ENCODE measurements around the gene SSPN. TPM values are rescaled to one million over a fixed set of nuclear protein-coding genes. Genes with fewer than 3 reads are reported as not detected.
"Not testable (repeated sequence)": the region's sequence is repeated elsewhere in the genome, so short reads cannot be mapped to it uniquely, and the experiment has no call there.

SSPN gene
- total RNA-seq, 2 experiments from 2014 or later, result not detected

DNA sequence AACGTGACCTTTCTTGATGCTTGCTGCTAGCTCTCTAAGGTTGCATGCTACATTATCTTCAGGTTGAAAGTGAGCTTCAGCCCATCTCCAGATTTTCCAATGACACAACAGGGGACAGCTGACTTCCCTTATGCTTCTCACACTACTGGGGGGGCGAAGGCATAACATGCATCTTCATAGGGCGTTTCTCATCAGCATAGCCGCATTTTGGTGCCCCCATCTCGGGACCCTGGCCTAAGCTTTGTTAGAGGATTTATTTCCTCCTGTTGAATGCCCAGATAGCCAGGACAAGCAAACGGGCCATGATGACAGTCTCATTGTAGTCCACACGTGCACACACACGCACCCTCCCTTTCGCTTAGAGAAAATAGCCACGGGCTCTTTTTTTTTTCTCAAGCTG lies 30.7 kb downstream of the SSPN start:
- POLR2A ChIA-PET, result no interaction called here
- CTCF ChIA-PET, result no interaction called here
- Mint-ChIP-seq H3K9me3 (no peaks in the 10 kb centered on the region), H3K36me3 (ENCODE audit: low read depth) (no peaks in the 10 kb centered on the region), H3K27ac (no peak overlapping the region), H3K27me3 (peaks cover 48% of the 10 kb centered on the region), H3K4me1 (no peaks in the 10 kb centered on the region), H3K4me3 (no peak overlapping the region)
- no peak for DNase-seq

DNA sequence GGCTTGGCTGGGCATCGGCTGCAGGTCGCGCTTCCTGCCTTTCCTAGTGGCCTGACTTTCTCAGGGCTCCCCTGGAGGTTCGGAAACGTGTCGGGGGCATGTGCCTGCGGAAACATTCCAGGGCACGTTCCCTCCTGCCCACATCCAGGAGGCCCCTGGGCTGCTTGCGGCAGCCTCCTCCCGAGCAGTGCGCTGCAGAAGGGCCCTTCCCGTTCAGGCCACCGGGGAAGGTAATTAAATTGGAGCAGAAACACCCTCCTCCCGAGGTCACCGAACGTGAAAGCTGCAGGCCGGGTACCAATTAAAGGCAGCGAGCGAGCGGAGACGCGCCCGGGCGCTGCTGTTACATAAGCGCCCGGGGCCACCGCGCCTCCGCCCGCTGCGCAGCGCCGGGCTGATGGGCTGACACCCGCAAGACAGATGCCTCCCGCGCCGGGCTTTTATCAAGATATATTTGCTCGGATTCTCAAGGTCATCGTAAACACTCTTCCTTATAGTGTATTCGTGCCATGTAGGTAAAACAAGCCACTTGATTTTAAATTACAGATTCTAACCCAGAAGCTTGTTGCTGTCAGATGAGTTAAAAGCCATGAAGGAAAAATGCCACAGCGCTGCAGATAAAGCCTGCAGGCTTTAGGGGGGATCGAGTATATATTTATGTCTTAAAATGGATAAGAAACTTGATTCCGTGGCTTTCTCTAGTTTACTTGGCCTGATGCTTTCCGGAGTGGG lies 31.4 kb downstream of the SSPN start:
- peaks cover 48% of the 10 kb centered on the region for H3K27me3 Mint-ChIP-seq
- ChIA-PET CTCF (no interaction called here), POLR2A (no interaction called here)
- H3K9me3 Mint-ChIP-seq, result no peaks in the 10 kb centered on the region
- H3K36me3 Mint-ChIP-seq (ENCODE audit: low read depth), result no peaks in the 10 kb centered on the region
- H3K4me1 Mint-ChIP-seq, result no peaks in the 10 kb centered on the region
- no peak for DNase-seq
- no peak overlapping the region for H3K4me3 Mint-ChIP-seq
- H3K27ac Mint-ChIP-seq, result no peak overlapping the region

DNA sequence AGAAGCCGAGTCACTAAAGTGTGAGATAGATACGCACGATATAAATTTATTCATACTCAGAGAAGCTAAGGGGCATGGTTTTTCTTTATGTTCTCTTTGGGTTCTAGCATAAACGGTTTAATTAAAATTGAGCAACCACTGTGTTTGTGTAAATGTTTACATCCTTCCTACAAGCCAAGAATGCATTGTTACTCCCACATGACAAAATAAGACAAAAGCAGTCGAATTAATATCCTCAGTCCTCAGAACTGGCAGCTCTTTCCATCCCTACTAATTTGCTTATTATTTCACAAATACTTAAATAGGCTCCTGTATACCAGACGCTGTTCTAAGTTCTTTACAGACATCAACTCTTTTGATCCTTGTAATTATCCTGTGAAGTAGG lies 32.0 kb downstream of the SSPN start:
- POLR2A ChIA-PET, result no interaction called here
- no peaks in the 10 kb centered on the region for H3K36me3 Mint-ChIP-seq (ENCODE audit: low read depth)

DNA sequence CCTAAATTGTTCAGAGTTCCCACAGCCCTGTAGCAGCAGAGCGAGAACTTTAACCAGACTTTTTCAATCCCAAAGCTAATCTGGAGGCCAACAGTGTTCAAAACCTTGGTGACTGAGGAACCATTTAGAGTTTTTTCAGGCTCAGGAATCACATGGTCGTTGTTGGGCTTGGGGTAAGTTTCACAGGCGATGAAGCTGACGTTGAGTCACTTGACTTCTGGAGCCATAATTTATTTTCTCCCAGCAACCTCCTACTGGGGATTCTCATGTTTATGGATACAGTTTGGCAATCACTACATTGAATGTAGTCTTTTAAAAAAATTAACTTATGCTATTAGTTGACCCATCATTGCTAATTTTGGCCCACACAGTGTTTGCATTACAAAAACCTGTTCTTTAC lies 34.5 kb downstream of the SSPN start:
- no peak overlapping the region for H3K4me3 Mint-ChIP-seq
- ChIA-PET POLR2A (no interaction called here), CTCF (no interaction called here)
- H3K36me3 Mint-ChIP-seq (ENCODE audit: low read depth), result no peaks in the 10 kb centered on the region
- no peaks in the 10 kb centered on the region for H3K9me3 Mint-ChIP-seq
- no peak for DNase-seq
- H3K27me3 Mint-ChIP-seq, result peaks cover 46% of the 10 kb centered on the region
- H3K4me1 Mint-ChIP-seq, result no peaks in the 10 kb centered on the region
- H3K27ac Mint-ChIP-seq, result no peak overlapping the region

More for the DNA sequence above, 32.0 kb downstream of the SSPN start:
- no peaks in the 10 kb centered on the region for H3K4me1 Mint-ChIP-seq
- no peak overlapping the region for H3K4me3 Mint-ChIP-seq
- no peak overlapping the region for H3K27ac Mint-ChIP-seq
- CTCF ChIA-PET, result no interaction called here
- H3K9me3 Mint-ChIP-seq, result no peaks in the 10 kb centered on the region
- no peak for DNase-seq
- peaks cover 50% of the 10 kb centered on the region for H3K27me3 Mint-ChIP-seq

DNA sequence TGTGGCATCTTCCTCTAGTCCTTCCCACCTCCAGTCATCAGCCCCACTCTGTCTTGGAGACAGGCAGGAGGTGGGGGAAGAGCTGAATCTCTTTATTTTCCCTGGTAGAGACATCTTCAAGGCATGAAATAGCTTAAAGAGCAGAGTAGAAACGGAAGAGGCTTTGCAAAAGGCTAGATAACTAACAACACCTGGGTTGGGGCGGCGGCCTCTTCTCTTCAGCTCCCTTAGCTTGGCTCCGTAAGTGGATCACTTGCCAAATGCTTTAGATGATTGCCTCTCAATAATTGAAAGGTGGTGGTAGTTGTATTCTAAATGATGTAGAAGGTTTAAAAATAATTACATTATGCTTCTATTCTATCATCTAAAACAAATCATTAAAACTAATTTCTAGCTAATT lies 36.1 kb downstream of the SSPN start:
- H3K4me1 Mint-ChIP-seq, result no peaks in the 10 kb centered on the region
- no peak for DNase-seq
- no peak overlapping the region for H3K4me3 Mint-ChIP-seq
- no peaks in the 10 kb centered on the region for H3K9me3 Mint-ChIP-seq
- POLR2A ChIA-PET, result no interaction called here
- peaks cover 40% of the 10 kb centered on the region for H3K27me3 Mint-ChIP-seq
- CTCF ChIA-PET, result no interaction called here
- H3K36me3 Mint-ChIP-seq (ENCODE audit: low read depth), result no peaks in the 10 kb centered on the region
- no peak overlapping the region for H3K27ac Mint-ChIP-seq

DNA sequence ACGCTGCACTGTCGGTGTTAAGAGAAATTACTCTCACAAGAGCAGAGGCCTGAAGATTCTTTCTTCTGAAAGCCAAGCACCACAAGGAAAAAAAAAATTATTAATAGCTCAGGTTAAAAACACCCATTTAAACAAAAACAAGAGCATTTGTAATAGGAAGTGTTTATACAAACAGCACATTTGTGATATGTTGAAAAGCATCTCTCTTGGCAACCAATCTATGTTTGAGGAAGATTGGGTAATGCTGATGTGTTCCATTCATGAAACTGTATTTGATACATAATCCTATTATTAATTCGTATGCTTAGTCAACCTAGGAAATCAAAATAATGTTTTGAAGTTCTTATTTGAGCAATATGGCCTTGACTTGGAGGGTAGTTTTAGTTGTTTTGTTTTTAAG lies 36.5 kb downstream of the SSPN start:
- H3K4me1 Mint-ChIP-seq, result no peaks in the 10 kb centered on the region
- POLR2A ChIA-PET, result no interaction called here

DNA sequence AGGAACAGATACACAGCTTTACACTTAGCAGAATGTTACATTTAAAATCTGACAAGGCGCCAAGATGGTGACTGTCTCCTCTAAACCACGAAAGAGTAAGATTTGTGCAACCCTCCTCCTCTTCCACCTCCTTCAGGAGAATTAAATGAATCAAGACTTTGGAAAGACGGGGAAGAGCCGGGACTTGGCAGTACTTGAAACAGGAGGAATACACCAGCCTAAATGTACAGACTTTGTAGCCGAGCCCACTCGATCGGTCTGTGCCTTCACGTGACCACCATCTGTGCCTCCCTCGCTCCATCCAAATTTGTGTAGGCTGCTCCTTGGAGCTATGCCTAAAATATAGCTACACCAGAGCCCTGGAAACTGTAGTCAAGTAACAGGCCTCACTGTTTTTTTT lies 38.3 kb downstream of the SSPN start:
- Mint-ChIP-seq H3K27me3 (peaks cover 26% of the 10 kb centered on the region), H3K4me1 (no peaks in the 10 kb centered on the region), H3K4me3 (no peak overlapping the region), H3K36me3 (ENCODE audit: low read depth) (no peaks in the 10 kb centered on the region), H3K9me3 (no peaks in the 10 kb centered on the region), H3K27ac (no peak overlapping the region)
- ChIA-PET CTCF (no interaction called here), POLR2A (no interaction called here)
- DNase-seq, result no peak

More for the DNA sequence above, 36.5 kb downstream of the SSPN start:
- no peak overlapping the region for H3K27ac Mint-ChIP-seq
- no peaks in the 10 kb centered on the region for H3K36me3 Mint-ChIP-seq (ENCODE audit: low read depth)
- H3K9me3 Mint-ChIP-seq, result no peaks in the 10 kb centered on the region
- no peak overlapping the region for H3K4me3 Mint-ChIP-seq
- peaks cover 37% of the 10 kb centered on the region for H3K27me3 Mint-ChIP-seq
- CTCF ChIA-PET, result no interaction called here
- DNase-seq, result no peak

DNA sequence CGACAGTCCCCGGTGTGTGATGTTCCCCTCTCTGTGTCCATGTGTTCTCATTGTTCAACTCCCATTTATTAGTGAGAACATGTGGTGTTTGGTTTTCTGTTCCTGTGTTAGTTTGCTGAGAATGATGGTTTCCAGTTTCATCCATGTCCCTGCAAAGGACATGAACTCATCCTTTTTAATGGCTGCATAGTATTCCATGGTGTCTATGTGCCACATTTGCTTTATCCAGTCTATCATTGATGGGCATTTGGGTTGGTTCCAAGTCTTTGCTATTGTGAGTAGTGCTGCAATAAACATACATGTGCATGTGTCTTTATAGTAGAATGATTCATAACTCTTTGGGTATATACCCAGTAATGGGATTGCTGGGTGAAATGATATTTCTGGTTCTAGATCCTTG lies 40.1 kb downstream of the SSPN start:
- H3K4me1 Mint-ChIP-seq; H3K4me3 Mint-ChIP-seq; CTCF ChIA-PET; DNase-seq; H3K27ac Mint-ChIP-seq; H3K9me3 Mint-ChIP-seq; POLR2A ChIA-PET; H3K36me3 Mint-ChIP-seq (ENCODE audit: low read depth): not testable (repeated sequence)
- H3K27me3 Mint-ChIP-seq, result peaks cover 20% of the 10 kb centered on the region

DNA sequence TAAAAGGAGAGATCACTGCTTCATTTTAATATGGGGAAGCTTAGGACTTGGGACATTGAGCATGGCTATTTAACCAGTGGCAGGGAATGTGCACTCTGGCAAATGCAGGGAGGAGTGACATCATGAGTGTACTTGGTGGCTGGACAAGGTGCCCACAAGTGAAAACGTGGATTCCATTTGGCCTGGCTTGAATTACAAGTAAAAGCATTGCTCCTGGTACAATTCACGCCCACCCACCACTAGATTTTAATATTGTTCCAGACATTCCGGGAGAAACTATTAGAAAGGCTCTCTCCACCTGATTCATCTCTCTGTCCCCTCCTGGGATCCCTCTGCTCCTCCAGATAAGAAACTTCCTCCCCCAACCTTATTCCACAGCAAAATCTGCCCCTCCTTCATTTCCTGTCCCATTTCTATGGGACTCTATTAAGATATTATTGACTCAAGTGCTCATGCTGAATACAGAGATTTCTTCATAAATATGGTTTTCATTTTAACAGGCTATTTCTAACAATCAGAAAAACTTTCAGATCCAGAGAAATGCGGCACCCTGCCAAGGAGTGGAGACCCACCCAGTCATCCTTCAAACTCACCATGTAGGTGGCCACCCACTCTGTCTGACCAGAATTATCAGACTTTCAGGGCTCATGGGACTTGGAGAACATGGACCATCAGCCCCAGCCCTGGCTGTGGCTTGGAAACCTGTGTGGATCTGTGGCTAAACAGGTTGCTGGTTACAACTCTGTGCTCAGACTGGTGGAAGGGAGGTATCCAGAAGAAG lies 43.2 kb downstream of the SSPN start:
- Mint-ChIP-seq H3K4me1 (no peaks in the 10 kb centered on the region), H3K27me3 (peaks cover 14% of the 10 kb centered on the region), H3K27ac (no peak overlapping the region), H3K9me3 (no peaks in the 10 kb centered on the region), H3K4me3 (no peak overlapping the region), H3K36me3 (ENCODE audit: low read depth) (no peaks in the 10 kb centered on the region)
- ChIA-PET POLR2A (no interaction called here), CTCF (no interaction called here)
- no peak for DNase-seq

DNA sequence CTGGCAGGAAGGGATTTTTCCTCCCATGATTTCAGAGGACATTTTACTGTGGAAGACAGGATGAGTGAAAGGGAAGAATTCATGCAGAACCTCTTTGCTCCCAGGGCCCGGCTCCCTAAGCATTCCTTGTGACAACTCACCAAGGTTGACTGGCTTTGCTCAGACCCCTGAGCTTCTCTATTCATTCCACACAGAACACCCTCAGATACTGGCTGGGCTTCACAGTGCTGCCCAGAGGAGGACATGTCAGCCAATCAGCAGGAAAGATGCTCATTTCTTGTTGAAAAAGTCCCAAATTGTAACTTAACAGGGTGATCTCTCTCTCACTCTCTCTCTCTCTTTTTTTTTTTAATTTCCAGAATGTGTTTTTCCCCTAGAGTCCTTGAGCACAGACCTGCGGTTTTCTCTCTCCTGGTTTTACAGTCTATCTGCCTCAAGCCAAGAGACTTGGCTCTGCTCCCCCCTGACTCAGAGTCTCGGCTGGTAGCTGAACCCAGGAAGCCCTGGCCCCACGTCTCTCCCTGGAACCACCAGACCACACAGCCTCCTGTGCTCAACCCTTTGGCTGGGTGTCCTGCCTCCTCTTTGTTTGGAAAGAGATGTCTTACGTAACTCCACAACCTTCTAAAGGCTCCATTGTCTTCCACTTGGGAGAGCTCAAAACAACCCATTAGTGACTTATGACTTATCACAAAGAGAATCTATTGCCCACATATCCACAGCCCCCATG lies 43.9 kb downstream of the SSPN start:
- H3K4me3 Mint-ChIP-seq, result no peak overlapping the region

DNA sequence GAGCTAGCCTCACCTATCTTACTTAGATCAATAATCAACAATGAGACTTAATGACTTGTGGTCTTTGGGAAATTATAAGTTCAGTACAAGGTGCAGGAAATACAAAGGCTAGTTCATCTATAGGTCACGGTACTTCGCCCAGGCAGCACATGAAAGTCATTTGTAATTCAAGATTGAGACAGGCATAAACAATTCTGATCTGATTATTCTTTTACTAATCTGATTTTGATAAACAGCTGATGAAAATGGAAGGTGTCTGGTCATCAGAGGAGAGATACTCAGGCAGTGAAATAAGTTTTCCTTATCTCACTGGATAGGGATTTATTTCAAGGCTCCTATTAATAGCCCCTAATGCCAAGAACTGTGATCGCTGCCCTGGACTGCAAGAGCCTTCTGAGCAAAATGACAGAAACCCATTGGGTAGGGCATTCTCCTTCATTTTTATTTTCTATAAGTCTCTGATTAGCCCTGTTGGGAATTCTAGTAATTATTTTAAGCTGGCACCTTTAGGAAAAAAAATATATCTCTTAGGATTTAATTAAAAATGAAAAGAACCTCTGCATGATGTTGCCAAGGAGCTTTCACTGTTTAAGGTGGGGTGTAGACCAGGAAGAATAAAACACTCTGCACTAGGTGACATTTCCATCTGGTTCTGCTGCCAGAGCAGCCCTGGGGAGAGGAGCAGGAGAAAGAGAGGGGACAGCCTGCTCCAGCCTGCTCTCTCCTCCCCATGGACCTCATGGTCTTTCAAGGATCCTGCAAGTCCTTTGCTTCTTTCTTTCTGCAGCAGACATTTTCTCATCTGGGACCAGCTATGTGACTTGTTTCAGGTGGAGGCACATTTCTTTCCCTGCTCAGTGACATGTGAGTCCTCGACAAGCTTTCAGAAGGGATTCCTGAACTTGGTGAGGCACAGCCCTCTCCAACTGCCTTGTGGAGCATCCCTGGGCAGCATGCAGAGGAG lies 44.8 kb downstream of the SSPN start:
- DNase-seq, result no peak
- ChIA-PET POLR2A (no interaction called here), CTCF (no interaction called here)
- H3K4me1 Mint-ChIP-seq, result no peaks in the 10 kb centered on the region
- H3K9me3 Mint-ChIP-seq, result no peaks in the 10 kb centered on the region
- peaks cover 14% of the 10 kb centered on the region for H3K27me3 Mint-ChIP-seq
- no peak overlapping the region for H3K27ac Mint-ChIP-seq
- H3K4me3 Mint-ChIP-seq, result no peak overlapping the region
- no peaks in the 10 kb centered on the region for H3K36me3 Mint-ChIP-seq (ENCODE audit: low read depth)

More for the DNA sequence above, 43.9 kb downstream of the SSPN start:
- H3K36me3 Mint-ChIP-seq (ENCODE audit: low read depth), result no peaks in the 10 kb centered on the region
- no peaks in the 10 kb centered on the region for H3K4me1 Mint-ChIP-seq
- DNase-seq, result no peak
- ChIA-PET CTCF (no interaction called here), POLR2A (no interaction called here)
- H3K9me3 Mint-ChIP-seq, result no peaks in the 10 kb centered on the region
- H3K27ac Mint-ChIP-seq, result no peak overlapping the region
- H3K27me3 Mint-ChIP-seq, result peaks cover 14% of the 10 kb centered on the region

DNA sequence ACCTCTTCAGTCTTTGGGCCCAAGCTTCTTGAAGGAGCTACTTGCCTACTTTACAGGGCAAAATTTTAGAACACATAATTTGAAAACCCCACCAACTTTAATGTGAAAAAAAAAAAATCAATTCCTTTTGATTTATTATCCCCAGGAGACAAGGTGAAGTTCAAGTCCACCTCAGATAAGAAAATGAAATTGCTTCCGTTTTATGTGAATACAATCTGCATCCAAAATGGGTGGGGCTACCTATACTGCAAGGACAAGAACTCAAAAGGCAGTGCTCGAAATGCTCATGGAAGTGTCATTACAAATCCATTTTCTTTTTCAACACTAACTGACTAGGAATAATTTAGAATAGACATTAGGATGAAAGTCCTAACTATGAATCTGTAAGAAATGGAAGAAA lies 45.7 kb downstream of the SSPN start:
- Mint-ChIP-seq H3K4me1 (no peaks in the 10 kb centered on the region), H3K27me3 (peaks cover 11% of the 10 kb centered on the region), H3K27ac (no peak overlapping the region), H3K36me3 (ENCODE audit: low read depth) (no peaks in the 10 kb centered on the region), H3K4me3 (no peak overlapping the region), H3K9me3 (no peaks in the 10 kb centered on the region)
- ChIA-PET CTCF (no interaction called here), POLR2A (no interaction called here)
- DNase-seq, result no peak

DNA sequence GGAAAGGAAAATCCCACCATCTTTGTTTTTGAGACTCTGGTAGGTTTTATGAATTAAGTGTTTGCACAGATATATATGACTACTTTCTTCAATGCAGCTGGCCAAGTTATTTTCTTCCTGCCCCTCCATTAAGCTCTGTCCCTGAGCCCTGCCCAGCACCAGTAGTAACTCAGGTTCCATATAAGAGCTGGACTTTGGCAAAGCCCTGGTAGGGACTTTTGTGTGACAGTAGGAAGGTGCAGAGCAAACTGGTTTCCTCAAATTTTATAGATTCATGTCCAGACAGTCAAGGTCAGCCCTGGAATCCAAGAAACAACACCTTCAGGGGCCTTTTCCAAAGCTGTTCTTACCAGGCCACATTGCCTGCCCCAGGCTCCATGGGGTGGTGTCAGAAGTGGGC lies 47.3 kb downstream of the SSPN start:
- no peak overlapping the region for H3K4me3 Mint-ChIP-seq
- no peaks in the 10 kb centered on the region for H3K4me1 Mint-ChIP-seq
- H3K36me3 Mint-ChIP-seq (ENCODE audit: low read depth), result no peaks in the 10 kb centered on the region
- peaks cover 8% of the 10 kb centered on the region for H3K27me3 Mint-ChIP-seq
- no peaks in the 10 kb centered on the region for H3K9me3 Mint-ChIP-seq
- no peak overlapping the region for H3K27ac Mint-ChIP-seq
- DNase-seq, result no peak
- POLR2A ChIA-PET, result no interaction called here
- CTCF ChIA-PET, result no interaction called here
